Psoas muscle (tissue), 8 donors: ENCODE results near the gene CORO1C. TPM values are rescaled to one million over a fixed set of nuclear protein-coding genes. Genes with fewer than 3 reads are reported as not detected.
A peak's percentile ranks its signal among the peaks of the same experiment; 100 is the strongest.

Experiments
- ATAC-seq, 4 donors: fragments of 200-7000 bp; cut with Tn5 transposase; one replicate each; pipeline ENCODE4 v1.9.1; 2020; ENCODE audit warnings: moderate library complexity in 3 of 4, mild to moderate bottlenecking in 2 of 4
- DNase-seq, 2 donors: peaks; one replicate each; pipeline ENCODE4 v3.0.0-alpha.2; 2020
- H3K27ac ChIP-seq: fragments of 200-600 bp; one replicate; pipeline ENCODE4 v1.8.0; 2022
- H3K27me3 ChIP-seq, 3 donors: fragments of 200-600 bp in 1 of 3; one replicate each; pipeline versions ENCODE4 v1.6.1 to v1.8.0; 2013 to 2022; ENCODE audit warnings: low read length in 2 of 3, mild to moderate bottlenecking in 2 of 3, moderate library complexity in 1 of 3; ENCODE audit not compliant: insufficient read depth in 3 of 3
- H3K36me3 ChIP-seq, 2 donors: fragments of 200-600 bp in 1 of 2; one replicate each; pipeline versions ENCODE4 v1.6.1 to v1.8.0; 2013 to 2022; ENCODE audit warnings: low read depth in 1 of 2, mild to moderate bottlenecking in 1 of 2, moderate library complexity in 1 of 2; ENCODE audit not compliant: insufficient read depth in 1 of 2
- H3K4me1 ChIP-seq: fragments of 200-600 bp; one replicate; pipeline ENCODE4 v1.8.0; 2022
- H3K4me3 ChIP-seq: fragments of 200-600 bp; one replicate; pipeline ENCODE4 v1.8.0; 2022; ENCODE audit warnings: mild to moderate bottlenecking
- H3K9me3 ChIP-seq: fragments of 200-600 bp; one replicate; pipeline ENCODE4 v1.8.0; 2022
- WGBS, 3 donors: extraction: QIAGEN DNeasy Blood & Tissue Kit; methylation state at CpG; one replicate each; pipeline versions ENCODE4 v1.1.6 to v1.1.7; 2013; 5-methylcytosine and 5-hydroxymethylcytosine counted together
- intact Hi-C, 2 donors: fragments of 100-400 bp; cut with DNase I; formaldehyde crosslinking; loops; one replicate each; pipeline versions ENCODE4 v1.11.0 to v1.14.2; 2022
- polyA plus RNA-seq, 3 donors: library from polyadenylated mRNA; stranded (reverse); fragments of 200-250 nt; gene quantifications; one replicate each; pipeline ENCODE4 v1.2.3, GENCODE V29; 2013
- total RNA-seq, 4 donors: library from RNA; stranded (reverse); fragmentation: NEBNext Ultra II Directional in 2 of 4; extraction: Animal tissue kit (Norgen Biotek cat#: 25700) in 2 of 4; gene quantifications; one replicate each; pipeline versions ENCODE4 v1.2.1 to v1.2.4, GENCODE V29; 2021 to 2023
- TF ChIP-seq, protein P1 (sequence below): fragments of 200-600 bp; IDR thresholded peaks from one replicate; pipeline ENCODE4 v1.8.0; 2022; ENCODE audit warnings: antibody characterized with exemption
- donor health status: healthy with polysubstance abuse.
- donor health status: DM: no; HTN: no; CAD: no; lungs with moderate emphysema.
- donor health status: Bipolar disorder and iron deficiency.
- donor health status: healthy.
- donor health status: DM: yes; HTN: yes; CAD: no.
- donor health status: DM: no; HTN: no; CAD: no.
- donor health status: DM: no; HTN: no; CAD: no.
- donor health status: DM: yes; HTN: yes; CAD: no.

The CORO1C gene
- total and polyA plus RNA-seq, 7 donors, result 16.9 to 67.1 (median 40.5) TPM

DNA sequence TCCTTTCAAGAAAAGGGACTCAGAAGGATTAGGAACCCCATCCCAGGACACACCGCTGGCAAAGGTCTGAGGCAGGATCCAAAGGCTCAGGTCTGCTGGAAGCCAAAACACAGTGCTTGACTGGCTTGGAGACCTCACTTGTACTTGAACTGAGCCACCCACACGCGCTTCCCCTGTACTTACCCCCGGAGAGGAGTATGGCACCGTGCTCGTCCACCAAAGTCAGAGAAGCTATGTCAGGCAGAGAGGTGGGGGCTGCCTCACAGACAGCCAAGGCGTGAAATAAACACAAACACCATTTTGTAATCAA lies 86.6 kb downstream of the CORO1C start:
- H3K27ac ChIP-seq, result peak overlapping the region; percentile 64
- H3K4me1 ChIP-seq, result peaks cover 32% of the 10 kb centered on the region
- no peaks in the 10 kb centered on the region for H3K27me3 ChIP-seq
- ATAC-seq (no peak), DNase-seq (no peak)
- H3K36me3 ChIP-seq, result peaks cover 13 to 52% of the 10 kb centered on the region in 2 donors
- H3K9me3 ChIP-seq, result no peaks in the 10 kb centered on the region
- 90 to 97% (median 94%) methylated on average over 7 of the region's 7 CpGs for WGBS, 3 donors
- intact Hi-C loops, result no loop called here
- no peak overlapping the region for H3K4me3 ChIP-seq
- TF ChIP-seq, protein P1, sequence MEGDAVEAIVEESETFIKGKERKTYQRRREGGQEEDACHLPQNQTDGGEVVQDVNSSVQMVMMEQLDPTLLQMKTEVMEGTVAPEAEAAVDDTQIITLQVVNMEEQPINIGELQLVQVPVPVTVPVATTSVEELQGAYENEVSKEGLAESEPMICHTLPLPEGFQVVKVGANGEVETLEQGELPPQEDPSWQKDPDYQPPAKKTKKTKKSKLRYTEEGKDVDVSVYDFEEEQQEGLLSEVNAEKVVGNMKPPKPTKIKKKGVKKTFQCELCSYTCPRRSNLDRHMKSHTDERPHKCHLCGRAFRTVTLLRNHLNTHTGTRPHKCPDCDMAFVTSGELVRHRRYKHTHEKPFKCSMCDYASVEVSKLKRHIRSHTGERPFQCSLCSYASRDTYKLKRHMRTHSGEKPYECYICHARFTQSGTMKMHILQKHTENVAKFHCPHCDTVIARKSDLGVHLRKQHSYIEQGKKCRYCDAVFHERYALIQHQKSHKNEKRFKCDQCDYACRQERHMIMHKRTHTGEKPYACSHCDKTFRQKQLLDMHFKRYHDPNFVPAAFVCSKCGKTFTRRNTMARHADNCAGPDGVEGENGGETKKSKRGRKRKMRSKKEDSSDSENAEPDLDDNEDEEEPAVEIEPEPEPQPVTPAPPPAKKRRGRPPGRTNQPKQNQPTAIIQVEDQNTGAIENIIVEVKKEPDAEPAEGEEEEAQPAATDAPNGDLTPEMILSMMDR, result no peak

DNA sequence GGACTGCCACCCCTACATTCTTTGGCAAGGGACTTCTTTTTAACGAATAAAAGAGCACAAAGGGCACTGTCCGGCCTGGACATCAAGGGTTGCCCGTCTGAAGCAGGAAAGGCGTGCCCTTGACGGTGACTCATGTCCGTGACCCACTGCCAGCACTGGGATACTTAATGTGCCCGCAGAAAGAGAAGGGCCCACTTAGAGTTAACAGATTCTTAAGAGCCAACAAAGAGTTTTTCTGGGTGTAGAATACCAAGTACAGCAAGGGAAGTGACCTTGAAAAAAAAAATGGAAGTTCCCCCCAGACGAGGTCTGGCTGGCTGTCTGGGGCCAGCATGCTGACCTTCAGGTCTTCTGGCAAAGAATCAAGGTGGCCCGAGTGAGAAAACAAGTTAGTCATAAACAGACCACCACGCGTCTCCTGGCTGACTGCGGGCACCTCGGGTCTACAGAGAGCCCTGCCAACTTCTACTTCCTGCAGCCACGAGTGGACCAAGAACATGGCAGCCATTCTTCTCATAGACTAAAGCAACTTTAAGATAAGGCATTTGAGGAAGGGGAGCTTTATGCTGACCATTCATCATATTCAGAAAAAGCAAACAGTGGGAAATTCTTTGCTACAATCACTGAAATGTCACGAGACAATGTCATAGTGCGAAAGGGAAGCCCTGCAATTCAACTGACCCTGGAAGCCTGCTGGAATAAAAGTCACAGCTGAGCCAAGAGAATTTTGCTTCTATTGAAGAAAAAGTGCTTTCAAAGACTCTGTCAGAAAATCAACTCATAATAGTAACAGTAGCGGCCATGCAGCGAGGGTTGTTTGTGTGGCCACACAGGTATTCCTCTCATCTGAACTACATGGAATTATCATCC lies 87.1 kb downstream of the CORO1C start:
- ATAC-seq, result peak; percentile 53 to 76 (median 70)
- 34 to 50% (median 35%) methylated on average over 18 of the region's 18 CpGs for WGBS, 3 donors
- DNase-seq, result peak; percentile 66 to 81
- H3K4me1 ChIP-seq, result peaks cover 32% of the 10 kb centered on the region
- intact Hi-C loops, result no loop called here
- TF ChIP-seq, protein P1, result no peak
- peak overlapping the region; percentile 64 for H3K27ac ChIP-seq
- H3K9me3 ChIP-seq, result no peaks in the 10 kb centered on the region
- no peak overlapping the region for H3K4me3 ChIP-seq
- no peaks in the 10 kb centered on the region for H3K27me3 ChIP-seq
- H3K36me3 ChIP-seq, result peaks cover 13 to 47% of the 10 kb centered on the region in 2 donors

DNA sequence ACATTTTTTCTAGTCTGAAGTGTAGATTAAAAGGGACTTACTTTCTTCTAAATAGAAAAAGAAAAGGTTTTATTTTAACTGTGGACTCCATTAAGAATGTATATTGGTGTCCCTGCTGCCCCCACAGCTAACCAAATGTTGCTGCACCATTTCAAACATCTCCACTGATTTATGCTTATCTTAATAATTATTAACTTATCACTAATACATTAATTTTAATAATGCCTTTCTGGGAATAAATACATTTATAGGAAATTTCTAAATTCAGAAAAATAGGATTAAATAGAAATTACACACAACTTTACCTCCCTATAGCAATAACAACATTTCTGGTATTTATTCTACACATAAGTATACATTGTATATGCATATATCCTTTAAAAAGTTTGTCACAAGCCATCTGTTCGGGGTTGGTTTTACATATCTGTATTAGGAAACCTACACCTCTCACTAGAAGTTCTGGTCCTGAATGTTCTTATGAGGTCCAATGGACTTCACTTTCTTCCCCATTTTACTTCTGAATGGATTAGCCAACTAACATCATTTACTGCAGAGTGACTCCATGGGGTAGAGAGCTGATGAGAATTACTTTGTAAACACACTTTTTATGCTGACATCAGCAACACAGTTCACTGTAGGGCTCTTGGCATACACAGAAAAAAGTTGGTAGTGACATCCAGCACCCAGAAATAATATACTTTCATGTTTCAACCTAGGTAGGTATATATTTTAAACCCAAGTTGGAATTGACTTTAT lies 88.2 kb downstream of the CORO1C start:
- no peaks in the 10 kb centered on the region for H3K27me3 ChIP-seq
- intact Hi-C loops, result no loop called here
- peaks cover 9 to 36% of the 10 kb centered on the region in 2 donors for H3K36me3 ChIP-seq
- H3K4me1 ChIP-seq, result peaks cover 35% of the 10 kb centered on the region
- TF ChIP-seq, protein P1, result no peak
- peak overlapping the region; percentile 64 for H3K27ac ChIP-seq
- DNase-seq (no peak), ATAC-seq (no peak)
- no peaks in the 10 kb centered on the region for H3K9me3 ChIP-seq
- WGBS, 3 donors, result 85 to 94% (median 89%) methylated on average over 1 of the region's 1 CpG
- no peak overlapping the region for H3K4me3 ChIP-seq

DNA sequence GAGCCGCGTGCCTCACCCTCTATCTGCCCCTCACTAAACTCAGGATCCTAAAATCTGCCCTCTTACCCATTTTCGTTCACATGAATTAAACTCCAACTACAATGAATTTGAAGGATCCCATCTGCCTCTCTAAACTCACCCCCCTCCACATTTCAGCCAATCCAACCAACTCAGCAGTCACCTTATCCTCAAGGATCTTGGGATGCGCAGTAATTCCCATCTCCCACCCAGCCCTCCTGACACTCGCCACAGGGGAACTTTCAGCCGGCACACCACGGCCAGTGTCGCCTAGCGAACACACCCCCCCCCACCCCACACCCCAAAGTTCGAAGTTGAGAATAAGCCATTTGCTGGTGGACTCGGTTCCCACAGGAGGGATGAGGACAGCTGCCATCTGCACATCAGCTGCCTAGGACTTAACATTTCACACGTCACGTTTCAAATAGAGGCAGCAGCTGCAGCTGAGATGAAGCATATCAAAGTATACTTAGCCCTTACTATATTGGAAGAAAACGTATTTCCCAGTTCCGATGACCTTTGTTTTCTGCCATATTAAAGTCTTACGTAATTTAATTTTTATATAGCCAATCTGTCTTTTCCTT lies 88.9 kb downstream of the CORO1C start:
- Histone ChIP-seq H3K27me3 (peaks cover 0 to 4% (median 0%) of the 10 kb centered on the region in 3 donors), H3K4me1 (peaks cover 38% of the 10 kb centered on the region), H3K9me3 (no peaks in the 10 kb centered on the region), H3K4me3 (no peak overlapping the region), H3K36me3 (peaks cover 4 to 28% of the 10 kb centered on the region in 2 donors), H3K27ac (peak overlapping the region; percentile 64)
- intact Hi-C loops, result no loop called here
- no peak for DNase-seq
- TF ChIP-seq, protein P1, result no peak
- peak; percentile 33 to 60 (median 56) for ATAC-seq
- WGBS, 3 donors, result 31 to 41% (median 32%) methylated on average over 16 of the region's 16 CpGs
